HepG2 (cell line): ENCODE measurements around the gene RPS6KA3. TPM values are rescaled to one million over a fixed set of nuclear protein-coding genes. Genes with fewer than 3 reads are reported as not detected.

ENCODE experiments used
- ARNTL ChIP-seq: sonication (generic); formaldehyde crosslinking; IDR thresholded peaks from 2 replicates; pipeline ENCODE4 v1.4.0; 2020; ENCODE audit warnings: mild to moderate bottlenecking, missing genetic modification reagents
- BCLAF1 ChIP-seq: fragments of 450-650 bp; IDR thresholded peaks from 2 replicates; pipeline ENCODE4 v1.6.1; 2017; ENCODE audit warnings: mild to moderate bottlenecking
- DNMT1 ChIP-seq: sonication (generic); formaldehyde crosslinking; IDR thresholded peaks from 2 replicates; pipeline ENCODE4 v1.5.1; 2020; ENCODE audit warnings: mild to moderate bottlenecking, missing genetic modification reagents
- FOXO1 ChIP-seq: sonication (generic); formaldehyde crosslinking; IDR thresholded peaks from 2 replicates; pipeline ENCODE4 v1.4.0; 2020; ENCODE audit warnings: missing genetic modification reagents
- HMGA1 ChIP-seq: sonication (generic); formaldehyde crosslinking; conservative IDR thresholded peaks from 2 replicates; pipeline ENCODE4 v1.4.0; 2020; ENCODE audit warnings: missing genetic modification reagents
- JUNB ChIP-seq: sonication (generic); formaldehyde crosslinking; IDR thresholded peaks from 2 replicates; pipeline ENCODE4 v1.8.0; 2022; ENCODE audit warnings: missing genetic modification reagents, mild to moderate bottlenecking, borderline replicate concordance
- NCOA1 ChIP-seq: sonication (generic); formaldehyde crosslinking; IDR thresholded peaks from 2 replicates; pipeline ENCODE4 v1.9.0; 2021; ENCODE audit warnings: missing genetic modification reagents
- NFE2 ChIP-seq: sonication (generic); formaldehyde crosslinking; IDR thresholded peaks from 2 replicates; pipeline ENCODE4 v1.4.0; 2020; ENCODE audit warnings: missing genetic modification reagents
- NR0B2 ChIP-seq: sonication (generic); formaldehyde crosslinking; IDR thresholded peaks from 2 replicates; pipeline ENCODE4 v1.4.0; 2020; ENCODE audit warnings: mild to moderate bottlenecking, missing genetic modification reagents
- PLRG1 ChIP-seq: fragments of 450-650 bp; conservative IDR thresholded peaks from 2 replicates; pipeline ENCODE4 v1.6.1; 2016
- REL ChIP-seq: sonication (generic); formaldehyde crosslinking; conservative IDR thresholded peaks from 2 replicates; pipeline ENCODE4 v1.8.0; 2022; ENCODE audit warnings: mild to moderate bottlenecking, missing genetic modification reagents, moderate library complexity
- REXO4 ChIP-seq: sonication (generic); formaldehyde crosslinking; IDR thresholded peaks from 2 replicates; pipeline ENCODE4 v1.8.0; 2022; ENCODE audit warnings: missing genetic modification reagents, mild to moderate bottlenecking, borderline replicate concordance
- SMARCC2 ChIP-seq: fragments of 450-650 bp; IDR thresholded peaks from 2 replicates; pipeline ENCODE4 v1.6.1; 2017; ENCODE audit warnings: antibody characterized with exemption, mild to moderate bottlenecking
- SRSF9 ChIP-seq: fragments of 200-400 bp; formaldehyde crosslinking; IDR thresholded peaks from 2 replicates; pipeline ENCODE4 v1.6.1; 2018; ENCODE audit warnings: borderline replicate concordance, mild to moderate bottlenecking, low read depth, low read length; ENCODE audit not compliant: insufficient read depth, poor library complexity, severe bottlenecking
- SYNCRIP ChIP-seq: fragments of 200-400 bp; formaldehyde crosslinking; IDR thresholded peaks from 2 replicates; pipeline ENCODE4 v1.6.1; 2018; ENCODE audit warnings: mild to moderate bottlenecking, low read depth, low read length; ENCODE audit not compliant: insufficient read depth
- TGIF2 ChIP-seq: IDR thresholded peaks from 2 replicates; pipeline ENCODE4 v1.6.1; 2016; ENCODE audit warnings: control low read depth, missing compliant biosample characterization
- ZBTB7B ChIP-seq: sonication (generic); formaldehyde crosslinking; IDR thresholded peaks from 2 replicates; pipeline ENCODE4 v1.4.0; 2020; ENCODE audit warnings: missing genetic modification reagents
- ZFP1 ChIP-seq: IDR thresholded peaks from 2 replicates; pipeline ENCODE4 v1.6.1; 2016
- ZFY ChIP-seq: sonication (generic); formaldehyde crosslinking; IDR thresholded peaks from 2 replicates; pipeline ENCODE4 v1.4.0; 2020; ENCODE audit warnings: missing genetic modification reagents
- ZNF142 ChIP-seq: sonication (generic); formaldehyde crosslinking; IDR thresholded peaks from 2 replicates; pipeline ENCODE4 v1.4.0; 2020; ENCODE audit warnings: missing genetic modification reagents
- ZNF24 ChIP-seq: fragments of 450-650 bp; IDR thresholded peaks from 2 replicates; pipeline ENCODE4 v1.6.1; 2017; ENCODE audit warnings: antibody characterized with exemption, mild to moderate bottlenecking
- ZNF256 ChIP-seq: sonication (generic); formaldehyde crosslinking; conservative IDR thresholded peaks from 2 replicates; pipeline ENCODE4 v1.4.0; 2020; ENCODE audit warnings: missing genetic modification reagents
- ZNF263 ChIP-seq: sonication (generic); formaldehyde crosslinking; IDR thresholded peaks from 2 replicates; pipeline ENCODE4 v1.4.0; 2020; ENCODE audit warnings: missing genetic modification reagents
- ZSCAN21 ChIP-seq: sonication (generic); formaldehyde crosslinking; IDR thresholded peaks from 2 replicates; pipeline ENCODE4 v1.8.0; 2022; ENCODE audit warnings: mild to moderate bottlenecking, missing genetic modification reagents, moderate library complexity, borderline replicate concordance
- ZSCAN30 ChIP-seq: sonication (generic); formaldehyde crosslinking; IDR thresholded peaks from 2 replicates; pipeline ENCODE4 v1.5.0; 2020; ENCODE audit warnings: mild to moderate bottlenecking, missing genetic modification reagents
- polyA plus RNA-seq, 8 experiments: library from polyadenylated mRNA; depleted of rRNA in 3 of 8; stranded (reverse) in 7 of 8; unstranded in 1 of 8; fragments of >200 nt; fragmentation: Illumina TruSeq in 4 of 8; extraction: Trizol in 4 of 8; gene quantifications; 2 replicates each; pipeline versions ENCODE4 v1.2.1 to v1.2.3, GENCODE V29; 2011 to 2016; ENCODE audit warnings: low read depth in 4 of 8, missing spikeins in 1 of 8, mixed read lengths in 1 of 8; ENCODE audit not compliant: insufficient read depth in 1 of 8
- total RNA-seq, 5 experiments: library from RNA; depleted of rRNA; stranded (reverse); fragments of >200 nt; fragmentation: Illumina TruSeq; extraction: Trizol; gene quantifications; 2 replicates each; pipeline ENCODE4 v1.2.3, GENCODE V29; 2016; ENCODE audit warnings: low read depth in 1 of 5

RPS6KA3 gene
- total and polyA plus RNA-seq, 2 of the 13 experiments (the other 11 are each of a cell fraction or from before 2014, with no cell fraction given) = 314 to 357 TPM

GRCh38 chrX:20306668-20307067 is 40.0 kb upstream of the RPS6KA3 start (continued):
- TF ChIP-seq ZSCAN21 (CRISPR knock-in tag) (0 out of 2 replicates have a peak, but pooled peaks have one; percentile 44), NR0B2 (CRISPR knock-in tag) (no peak), DNMT1 (no peak), SRSF9 (no peak), NCOA1 (CRISPR knock-in tag) (no peak), SYNCRIP (no peak), ZNF24 (no peak), REXO4 (CRISPR knock-in tag) (no peak), ZNF256 (CRISPR knock-in tag) (no peak), SMARCC2 (no peak), REL (CRISPR knock-in tag) (no peak), BCLAF1 (no peak), ZFP1 (CRISPR knock-in tag) (no peak), PLRG1 (no peak), ZNF142 (CRISPR knock-in tag) (no peak), ARNTL (CRISPR knock-in tag) (no peak), NFE2 (CRISPR knock-in tag) (no peak), ZSCAN30 (CRISPR knock-in tag) (no peak), FOXO1 (CRISPR knock-in tag) (peak; percentile 60; the same call in 1 of the 2 replicates), ZBTB7B (peak; percentile 52; the same call in 1 of the 2 replicates), TGIF2 (CRISPR knock-in tag) (0 out of 2 replicates have a peak, but pooled peaks have one; percentile 21), HMGA1 (CRISPR knock-in tag) (no peak), JUNB (CRISPR knock-in tag) (no peak), ZNF263 (no peak), ZFY (no peak)
